ENCODE results near the gene IMMP2L. TPM values are rescaled to one million over a fixed set of nuclear protein-coding genes. Genes with fewer than 3 reads are reported as not detected.

The IMMP2L gene
- total RNA-seq, 1 donor: 19.9 TPM

GRCh38 chr7:111057066-111057465 is 505.2 kb downstream of the IMMP2L start:
- Histone ChIP-seq H3K27ac (ENCODE audit: low read depth, low read length) (no peak overlapping the region), H3K9me3 (ENCODE audit: low read depth, low read length) (no peaks in the 10 kb centered on the region), H3K4me2 (ENCODE audit: insufficient read depth, low read length) (no peak overlapping the region), H4K20me1 (ENCODE audit: insufficient read depth, low read length) (no peaks in the 10 kb centered on the region), H2AFZ (ENCODE audit: low read length) (no peak overlapping the region), H3K4me3 (ENCODE audit: insufficient read depth, low read length) (no peak overlapping the region), H3K36me3 (ENCODE audit: insufficient read depth, low read length) (no peaks in the 10 kb centered on the region), H3K79me2 (ENCODE audit: insufficient read depth, low read length) (no peaks in the 10 kb centered on the region), H3K4me1 (ENCODE audit: insufficient read depth, low read length) (no peaks in the 10 kb centered on the region), H3K27me3 (ENCODE audit: insufficient read depth, low read length) (no peaks in the 10 kb centered on the region)
- DNase-seq (ENCODE audit: insufficient read length, low spot score, missing footprints): no peak
- TF ChIP-seq CTCF (IDR thresholded peaks at IDR 0.05; ENCODE audit: extremely low read depth, low read depth, low read length): no peak

- no peak overlapping the region for H2AFZ ChIP-seq (ENCODE audit: low read length)
- no peak for DNase-seq (ENCODE audit: insufficient read length, low spot score, missing footprints)
- TF ChIP-seq CTCF (IDR thresholded peaks at IDR 0.05; ENCODE audit: extremely low read depth, low read depth, low read length): no peak
- H4K20me1 ChIP-seq (ENCODE audit: insufficient read depth, low read length): no peaks in the 10 kb centered on the region
- no peaks in the 10 kb centered on the region for H3K79me2 ChIP-seq (ENCODE audit: insufficient read depth, low read length)
- H3K36me3 ChIP-seq (ENCODE audit: insufficient read depth, low read length): no peaks in the 10 kb centered on the region
- no peak overlapping the region for H3K4me3 ChIP-seq (ENCODE audit: insufficient read depth, low read length)
- H3K4me1 ChIP-seq (ENCODE audit: insufficient read depth, low read length): no peaks in the 10 kb centered on the region
- no peak overlapping the region for H3K27ac ChIP-seq (ENCODE audit: low read depth, low read length)
- no peak overlapping the region for H3K4me2 ChIP-seq (ENCODE audit: insufficient read depth, low read length)
- H3K9me3 ChIP-seq (ENCODE audit: low read depth, low read length): no peaks in the 10 kb centered on the region
- no peaks in the 10 kb centered on the region for H3K27me3 ChIP-seq (ENCODE audit: insufficient read depth, low read length)
Observed at GRCh38 chr7:111056371-111056770, 505.9 kb downstream of the IMMP2L start.

- Histone ChIP-seq H3K27ac (ENCODE audit: low read depth, low read length) (no peak overlapping the region), H3K4me1 (ENCODE audit: insufficient read depth, low read length) (no peaks in the 10 kb centered on the region), H3K9me3 (ENCODE audit: low read depth, low read length) (no peaks in the 10 kb centered on the region), H3K27me3 (ENCODE audit: insufficient read depth, low read length) (no peaks in the 10 kb centered on the region), H3K79me2 (ENCODE audit: insufficient read depth, low read length) (no peaks in the 10 kb centered on the region), H3K4me2 (ENCODE audit: insufficient read depth, low read length) (no peak overlapping the region), H3K36me3 (ENCODE audit: insufficient read depth, low read length) (no peaks in the 10 kb centered on the region), H2AFZ (ENCODE audit: low read length) (no peak overlapping the region), H4K20me1 (ENCODE audit: insufficient read depth, low read length) (no peaks in the 10 kb centered on the region), H3K4me3 (ENCODE audit: insufficient read depth, low read length) (no peak overlapping the region)
- DNase-seq (ENCODE audit: insufficient read length, low spot score, missing footprints): no peak
- TF ChIP-seq CTCF (IDR thresholded peaks at IDR 0.05; ENCODE audit: extremely low read depth, low read depth, low read length): no peak
Observed at GRCh38 chr7:111053035-111053434, 509.3 kb downstream of the IMMP2L start.

- no peak for DNase-seq (ENCODE audit: insufficient read length, low spot score, missing footprints)
- Histone ChIP-seq H4K20me1 (ENCODE audit: insufficient read depth, low read length) (no peaks in the 10 kb centered on the region), H3K4me2 (ENCODE audit: insufficient read depth, low read length) (no peak overlapping the region), H3K27me3 (ENCODE audit: insufficient read depth, low read length) (no peaks in the 10 kb centered on the region), H3K79me2 (ENCODE audit: insufficient read depth, low read length) (no peaks in the 10 kb centered on the region), H2AFZ (ENCODE audit: low read length) (no peak overlapping the region), H3K4me3 (ENCODE audit: insufficient read depth, low read length) (no peak overlapping the region), H3K27ac (ENCODE audit: low read depth, low read length) (no peak overlapping the region), H3K9me3 (ENCODE audit: low read depth, low read length) (no peaks in the 10 kb centered on the region), H3K4me1 (ENCODE audit: insufficient read depth, low read length) (no peaks in the 10 kb centered on the region), H3K36me3 (ENCODE audit: insufficient read depth, low read length) (no peaks in the 10 kb centered on the region)
- no peak for TF ChIP-seq CTCF (IDR thresholded peaks at IDR 0.05; ENCODE audit: extremely low read depth, low read depth, low read length)
Observed at GRCh38 chr7:111051832-111052231, 510.5 kb downstream of the IMMP2L start.

All from osteoblast (primary cell).